ENCODE measurements around the gene MINDY4. TPM values are rescaled to one million over a fixed set of nuclear protein-coding genes. Genes with fewer than 3 reads are reported as not detected.

Gene MINDY4
- total RNA-seq, 1 experiment from 2014 or later, result 9.2 TPM

DNA sequence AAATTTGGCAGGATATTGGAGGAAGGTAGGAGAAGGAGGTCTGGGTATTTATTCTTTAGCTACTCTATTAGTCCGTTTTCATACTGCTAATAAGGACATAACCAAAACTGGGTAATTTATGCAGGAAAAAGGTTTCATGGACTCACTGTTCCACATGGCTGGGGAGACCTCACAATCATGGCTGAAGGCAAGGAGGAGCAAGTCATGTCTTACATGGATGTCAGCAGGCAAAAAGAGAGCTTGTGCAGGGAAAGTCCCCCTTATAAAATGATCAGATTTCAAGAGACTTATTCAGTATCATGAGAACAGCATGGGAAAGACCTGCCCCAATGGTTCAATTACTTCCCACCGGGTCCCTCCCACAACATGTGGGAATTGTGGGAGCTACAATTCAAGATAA lies 21.2 kb upstream of the MINDY4 start:
- intact Hi-C loops (cut with micrococcal nuclease), result no loop called here
- POLR2A ChIA-PET, result no interaction called here
- H3K36me3 Mint-ChIP-seq (ENCODE audit: insufficient read depth, unreplicated experiment), result no peaks in the 10 kb centered on the region
- no peaks in the 10 kb centered on the region for H3K27me3 Mint-ChIP-seq (ENCODE audit: insufficient read depth, unreplicated experiment)
- peaks cover 8% of the 10 kb centered on the region for H3K9me3 Mint-ChIP-seq (ENCODE audit: unreplicated experiment)
- H3K27ac Mint-ChIP-seq (ENCODE audit: low read depth, unreplicated experiment), result no peak overlapping the region
- DNase-seq (ENCODE audit: unreplicated experiment), result no peak
- BruUV-seq (replicated peaks), result no TSS peak
- H3K4me3 Mint-ChIP-seq (ENCODE audit: unreplicated experiment), result no peak overlapping the region
- CTCF ChIA-PET, result interaction anchor here (3.7 kb wide), 1 partner anchor 11 kb away, joined by 27 read pairs; no protein-coding TSS in a partner anchor
- TF ChIP-seq, protein P1, sequence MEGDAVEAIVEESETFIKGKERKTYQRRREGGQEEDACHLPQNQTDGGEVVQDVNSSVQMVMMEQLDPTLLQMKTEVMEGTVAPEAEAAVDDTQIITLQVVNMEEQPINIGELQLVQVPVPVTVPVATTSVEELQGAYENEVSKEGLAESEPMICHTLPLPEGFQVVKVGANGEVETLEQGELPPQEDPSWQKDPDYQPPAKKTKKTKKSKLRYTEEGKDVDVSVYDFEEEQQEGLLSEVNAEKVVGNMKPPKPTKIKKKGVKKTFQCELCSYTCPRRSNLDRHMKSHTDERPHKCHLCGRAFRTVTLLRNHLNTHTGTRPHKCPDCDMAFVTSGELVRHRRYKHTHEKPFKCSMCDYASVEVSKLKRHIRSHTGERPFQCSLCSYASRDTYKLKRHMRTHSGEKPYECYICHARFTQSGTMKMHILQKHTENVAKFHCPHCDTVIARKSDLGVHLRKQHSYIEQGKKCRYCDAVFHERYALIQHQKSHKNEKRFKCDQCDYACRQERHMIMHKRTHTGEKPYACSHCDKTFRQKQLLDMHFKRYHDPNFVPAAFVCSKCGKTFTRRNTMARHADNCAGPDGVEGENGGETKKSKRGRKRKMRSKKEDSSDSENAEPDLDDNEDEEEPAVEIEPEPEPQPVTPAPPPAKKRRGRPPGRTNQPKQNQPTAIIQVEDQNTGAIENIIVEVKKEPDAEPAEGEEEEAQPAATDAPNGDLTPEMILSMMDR (IDR thresholded peaks at IDR 0.05; ENCODE audit: unreplicated experiment), result no peak
- H3K4me1 Mint-ChIP-seq (ENCODE audit: insufficient read depth, unreplicated experiment), result no peaks in the 10 kb centered on the region

DNA sequence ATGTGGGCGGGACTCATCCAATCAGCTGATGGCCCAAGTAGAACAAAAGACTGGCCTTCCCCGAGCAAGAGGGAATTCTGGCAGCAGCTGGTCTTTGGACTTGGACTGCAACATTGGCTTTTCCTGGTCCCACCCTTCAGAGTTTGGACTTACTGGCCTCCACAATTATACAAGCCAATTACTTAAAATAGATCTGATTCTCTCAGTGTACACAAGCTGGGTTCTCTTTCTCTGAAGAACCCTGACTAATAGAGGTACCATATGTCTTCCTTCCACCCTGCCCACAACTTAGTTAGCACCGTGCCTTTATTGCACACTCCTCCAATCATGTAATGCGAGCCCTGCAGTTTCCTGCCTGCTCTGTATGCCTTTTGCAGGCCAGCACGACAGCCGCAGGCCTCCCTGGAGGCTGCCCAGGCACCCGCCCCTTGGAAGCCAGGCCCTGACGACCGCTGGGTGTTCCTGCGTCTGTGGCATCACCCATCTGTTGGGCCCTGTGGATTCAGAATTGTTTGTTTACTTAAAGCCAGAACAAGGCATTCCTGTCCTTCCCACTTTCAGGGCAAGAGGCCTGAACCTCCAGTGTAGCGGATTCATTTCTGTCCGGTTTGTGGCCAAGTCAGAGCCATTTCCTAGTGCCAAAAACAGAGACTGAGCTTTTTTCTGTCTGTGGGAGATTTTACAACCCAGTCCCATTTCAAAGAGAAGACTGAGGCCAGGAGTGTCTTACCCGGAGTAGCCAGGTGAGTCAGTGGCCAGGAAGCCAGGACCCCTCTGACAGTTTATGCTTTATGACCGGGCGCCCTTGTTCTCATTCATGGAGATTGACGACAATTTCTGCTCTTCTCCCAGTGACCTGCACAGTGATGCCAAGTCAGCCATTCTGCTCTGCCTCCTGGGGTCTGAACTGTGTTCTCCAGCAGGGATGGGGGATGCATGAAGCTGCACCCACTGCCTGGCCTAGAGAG lies 20.2 kb upstream of the MINDY4 start:
- Mint-ChIP-seq H3K27ac (ENCODE audit: low read depth, unreplicated experiment) (no peak overlapping the region), H3K4me1 (ENCODE audit: insufficient read depth, unreplicated experiment) (no peaks in the 10 kb centered on the region), H3K9me3 (ENCODE audit: unreplicated experiment) (peaks cover 8% of the 10 kb centered on the region), H3K36me3 (ENCODE audit: insufficient read depth, unreplicated experiment) (no peaks in the 10 kb centered on the region), H3K4me3 (ENCODE audit: unreplicated experiment) (no peak overlapping the region), H3K27me3 (ENCODE audit: insufficient read depth, unreplicated experiment) (no peaks in the 10 kb centered on the region)
- peak; percentile 18 for DNase-seq (ENCODE audit: unreplicated experiment)
- CTCF ChIA-PET, result interaction anchor here (0.6 to 3.7 kb wide), 2 partner anchors 11 to 164 kb away, joined by 3 to 27 read pairs; no protein-coding TSS in a partner anchor
- intact Hi-C loops (cut with micrococcal nuclease), result no loop called here
- POLR2A ChIA-PET, result no interaction called here
- no TSS peak for BruUV-seq (replicated peaks)
- TF ChIP-seq, protein P1 (IDR thresholded peaks at IDR 0.05; ENCODE audit: unreplicated experiment), result no peak

DNA sequence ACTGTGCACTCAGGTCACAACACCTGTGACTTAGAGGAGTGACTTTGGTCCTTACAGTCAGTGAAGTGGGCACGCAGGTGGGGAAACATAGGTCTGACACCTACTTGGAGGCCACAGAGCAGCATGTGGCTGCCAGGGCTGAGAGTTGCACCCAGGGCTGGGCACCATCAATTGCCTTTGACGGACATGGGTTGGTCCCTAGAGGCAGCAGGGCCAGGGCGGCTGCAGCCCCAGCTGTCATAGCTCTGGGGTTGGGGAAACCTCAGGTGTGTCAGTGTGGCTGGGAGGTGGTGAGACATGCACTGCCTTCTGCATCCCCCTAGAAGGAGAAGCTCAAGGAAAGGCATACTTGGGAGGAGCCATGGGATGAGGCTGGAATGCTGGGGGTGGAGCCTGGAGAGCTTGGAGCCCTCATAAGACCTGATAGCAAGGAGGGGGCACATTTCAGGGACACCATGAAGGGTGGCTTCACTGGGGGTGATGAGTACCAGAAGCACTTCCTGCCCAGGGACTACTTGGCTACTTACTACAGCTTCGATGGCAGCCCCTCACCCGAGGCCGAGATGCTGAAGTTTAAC lies 19.4 kb upstream of the MINDY4 start, which contains the start of gene INMT:
TSS of gene INMT (plus strand) at position 440 of the 578 bp plus-strand sequence. CDS start at position 456, 16 bp downstream.
- intact Hi-C loops (cut with micrococcal nuclease), result no loop called here
- Mint-ChIP-seq H3K27me3 (ENCODE audit: insufficient read depth, unreplicated experiment) (peaks cover under 1% of the 10 kb centered on the region), H3K27ac (ENCODE audit: low read depth, unreplicated experiment) (no peak within 1 kb of the TSS), H3K9me3 (ENCODE audit: unreplicated experiment) (peaks cover 8% of the 10 kb centered on the region), H3K36me3 (ENCODE audit: insufficient read depth, unreplicated experiment) (no peaks in the 10 kb centered on the region), H3K4me1 (ENCODE audit: insufficient read depth, unreplicated experiment) (no peaks in the 10 kb centered on the region), H3K4me3 (ENCODE audit: unreplicated experiment) (no peak within 1 kb of the TSS)
- BruUV-seq (replicated peaks), result no TSS peak
- POLR2A ChIA-PET, result no interaction called here
- no peak for DNase-seq (ENCODE audit: unreplicated experiment)
- TF ChIP-seq, protein P1 (IDR thresholded peaks at IDR 0.05; ENCODE audit: unreplicated experiment), result no peak
- CTCF ChIA-PET, result interaction anchor here (0.6 to 3.7 kb wide), 2 partner anchors 12 to 165 kb away, joined by 3 to 27 read pairs; no protein-coding TSS in a partner anchor

DNA sequence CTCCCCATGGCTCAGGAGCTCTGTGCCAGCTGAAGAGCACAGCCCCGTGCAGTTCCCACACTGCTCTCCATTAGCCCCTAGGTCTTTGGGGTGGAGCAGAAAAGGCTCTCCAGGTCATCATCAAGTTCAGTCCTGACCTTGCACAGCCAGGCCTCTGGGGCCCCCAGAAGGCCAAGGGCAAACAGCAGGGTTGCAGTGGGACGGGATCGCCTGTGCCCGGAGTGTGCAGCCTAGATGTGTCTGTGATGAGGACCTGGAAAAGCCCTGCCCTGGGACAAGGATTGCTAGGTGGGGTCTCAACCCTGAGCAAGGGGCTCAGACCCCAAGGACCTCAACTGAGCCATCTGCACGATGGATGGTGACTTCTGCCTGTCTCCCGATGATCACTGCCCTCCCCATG lies 18.7 kb upstream of the MINDY4 start:
- Mint-ChIP-seq H3K9me3 (ENCODE audit: unreplicated experiment) (peaks cover 8% of the 10 kb centered on the region), H3K36me3 (ENCODE audit: insufficient read depth, unreplicated experiment) (no peaks in the 10 kb centered on the region), H3K27me3 (ENCODE audit: insufficient read depth, unreplicated experiment) (peaks cover 7% of the 10 kb centered on the region), H3K27ac (ENCODE audit: low read depth, unreplicated experiment) (no peak overlapping the region), H3K4me1 (ENCODE audit: insufficient read depth, unreplicated experiment) (no peaks in the 10 kb centered on the region), H3K4me3 (ENCODE audit: unreplicated experiment) (no peak overlapping the region)
- no TSS peak for BruUV-seq (replicated peaks)
- CTCF ChIA-PET, result interaction anchor here (3.7 kb wide), 1 partner anchor 13 kb away, joined by 27 read pairs; no protein-coding TSS in a partner anchor
- TF ChIP-seq, protein P1 (IDR thresholded peaks at IDR 0.05; ENCODE audit: unreplicated experiment), result no peak
- DNase-seq (ENCODE audit: unreplicated experiment), result no peak
- intact Hi-C loops (cut with micrococcal nuclease), result no loop called here
- POLR2A ChIA-PET, result no interaction called here

Measured in MCF 10A (cell line).